Kidney capillary endothelial cell (primary cell): Measurements from ENCODE around the gene JARID2.

ENCODE experiments used
- DNase-seq: peaks from one replicate; pipeline ENCODE4 v3.0.0-alpha.2; 2018; ENCODE audit warnings: low spot score

The JARID2 gene

GRCh38 chr6:15335385-15335784 is 89.5 kb downstream of the JARID2 start:
- no peak for DNase-seq

- no peak for DNase-seq
Measured at GRCh38 chr6:15335916-15336315, 90.0 kb downstream of the JARID2 start.

GRCh38 chr6:15336900-15337560 is 91.2 kb downstream of the JARID2 start:
- DNase-seq = no peak

- DNase-seq = no peak
Measured at GRCh38 chr6:15337582-15337981, 91.7 kb downstream of the JARID2 start.

- no peak for DNase-seq
Measured at GRCh38 chr6:15338476-15338875, 92.6 kb downstream of the JARID2 start.

GRCh38 chr6:15339081-15339480 is 93.2 kb downstream of the JARID2 start:
- no peak for DNase-seq

GRCh38 chr6:15340105-15340601 is 94.3 kb downstream of the JARID2 start:
- no peak for DNase-seq

GRCh38 chr6:15340775-15341174 is 94.9 kb downstream of the JARID2 start:
- DNase-seq = no peak

- DNase-seq = no peak
Measured at GRCh38 chr6:15341311-15342001, 95.6 kb downstream of the JARID2 start.

- no peak for DNase-seq
Measured at GRCh38 chr6:15342114-15342513, 96.2 kb downstream of the JARID2 start.

GRCh38 chr6:15343490-15344191 is 97.8 kb downstream of the JARID2 start:
- DNase-seq = no peak

GRCh38 chr6:15344192-15344519 is 98.3 kb downstream of the JARID2 start:
- no peak for DNase-seq

GRCh38 chr6:15344831-15345230 is 99.0 kb downstream of the JARID2 start:
- no peak for DNase-seq

- DNase-seq = no peak
Measured at GRCh38 chr6:15346315-15346714, 100.4 kb downstream of the JARID2 start.

GRCh38 chr6:15348528-15348927 is 102.7 kb downstream of the JARID2 start:
- DNase-seq = no peak

GRCh38 chr6:15349379-15349778 is 103.5 kb downstream of the JARID2 start:
- DNase-seq = no peak

GRCh38 chr6:15350386-15351083 is 104.7 kb downstream of the JARID2 start:
- DNase-seq = no peak

GRCh38 chr6:15351631-15352030 is 105.8 kb downstream of the JARID2 start:
- DNase-seq = no peak

- no peak for DNase-seq
Measured at GRCh38 chr6:15352220-15352619, 106.4 kb downstream of the JARID2 start.

GRCh38 chr6:15352845-15353244 is 107.0 kb downstream of the JARID2 start:
- no peak for DNase-seq

- DNase-seq = no peak
Measured at GRCh38 chr6:15355683-15356099, 109.8 kb downstream of the JARID2 start.

- DNase-seq = no peak
Measured at GRCh38 chr6:15356179-15356578, 110.3 kb downstream of the JARID2 start.

GRCh38 chr6:15356937-15357336 is 111.1 kb downstream of the JARID2 start:
- no peak for DNase-seq
